Suprapubic skin (tissue), 4 donors: ENCODE data around the gene CELF4. TPM values are rescaled to one million over a fixed set of nuclear protein-coding genes. Genes with fewer than 3 reads are reported as not detected.
A peak's percentile ranks its signal among the peaks of the same experiment; 100 is the strongest.

Source experiments
- DNase-seq, 2 donors: peaks; one replicate each; pipeline ENCODE4 v3.0.0-alpha.2; 2019; ENCODE audit warnings: low spot score in 2 of 2
- H3K27ac ChIP-seq: fragments of 200-600 bp; sonication (generic); one replicate; pipeline ENCODE4 v1.5.1; 2019
- H3K27me3 ChIP-seq: fragments of 200-600 bp; sonication (generic); one replicate; pipeline ENCODE4 v1.5.1; 2019
- H3K36me3 ChIP-seq: fragments of 200-600 bp; sonication (generic); one replicate; pipeline ENCODE4 v1.5.1; 2019
- H3K4me1 ChIP-seq: fragments of 200-600 bp; sonication (generic); one replicate; pipeline ENCODE4 v1.5.1; 2019
- H3K4me3 ChIP-seq: fragments of 200-600 bp; sonication (generic); one replicate; pipeline ENCODE4 v1.5.1; 2019; ENCODE audit warnings: mild to moderate bottlenecking
- H3K9me3 ChIP-seq: fragments of 200-600 bp; sonication (generic); one replicate; pipeline ENCODE4 v1.5.1; 2019
- CTCF ChIP-seq, 2 donors: fragments of 200-600 bp in 1 of 2; fragments of 450-650 bp in 1 of 2; sonication (generic) in 1 of 2; IDR thresholded peaks; one replicate each; pipeline ENCODE4 v1.5.1; 2016 to 2019; ENCODE audit warnings: antibody characterized with exemption in 2 of 2, mild to moderate bottlenecking in 1 of 2, moderate library complexity in 1 of 2
- EP300 ChIP-seq: sonication (generic); formaldehyde crosslinking; IDR thresholded peaks from one replicate; pipeline ENCODE4 v1.6.1; 2017; ENCODE audit warnings: antibody characterized with exemption
- POLR2A ChIP-seq, 2 donors: fragments of 450-650 bp; IDR thresholded peaks; one replicate each; pipeline ENCODE4 v1.6.1; 2017; ENCODE audit warnings: antibody characterized with exemption in 2 of 2, mild to moderate bottlenecking in 2 of 2, moderate library complexity in 2 of 2
- POLR2AphosphoS5 ChIP-seq, 3 donors: sonication (generic); formaldehyde crosslinking; IDR thresholded peaks; one replicate each; pipeline ENCODE4 v1.6.1; 2017; ENCODE audit warnings: antibody characterized with exemption in 3 of 3
- WGBS: methylation state at CpG from one replicate; pipeline ENCODE4 v1.1.5; 2018; 5-methylcytosine and 5-hydroxymethylcytosine counted together
- total RNA-seq, 4 donors: library from RNA; depleted of rRNA; stranded (reverse); fragments of >200 nt; gene quantifications; one replicate each; pipeline ENCODE4 v1.1.0, GENCODE V29; 2016

The CELF4 gene
- total RNA-seq, 4 donors from 2014 or later = not detected

- H3K27ac ChIP-seq = no peak overlapping the region
- H3K9me3 ChIP-seq = no peaks in the 10 kb centered on the region
- H3K4me3 ChIP-seq = no peak overlapping the region
- WGBS = 66% methylated on average over 5 of the region's 5 CpGs
- no peak for DNase-seq
- TF ChIP-seq EP300 = no peak
- no peak for TF ChIP-seq CTCF (IDR thresholded peaks at IDR 0.05)
- TF ChIP-seq POLR2AphosphoS5 (IDR thresholded peaks at IDR 0.05) = no peak
- no peak for TF ChIP-seq POLR2A (IDR thresholded peaks at IDR 0.05)
- H3K4me1 ChIP-seq = peaks cover 11% of the 10 kb centered on the region
- peaks cover 84% of the 10 kb centered on the region for H3K27me3 ChIP-seq
- no peaks in the 10 kb centered on the region for H3K36me3 ChIP-seq
Measured at GRCh38 chr18:37486848-37487247, 78.8 kb downstream of the CELF4 start.

GRCh38 chr18:37484983-37485834, 80.4 kb downstream of the CELF4 start:
- Histone ChIP-seq H3K27me3 (peaks cover 81% of the 10 kb centered on the region), H3K4me3 (peak overlapping the region; percentile 26), H3K9me3 (no peaks in the 10 kb centered on the region), H3K27ac (no peak overlapping the region), H3K36me3 (no peaks in the 10 kb centered on the region), H3K4me1 (peaks cover 11% of the 10 kb centered on the region)
- DNase-seq = no peak
- under 1% methylated on average over 38 of the region's 98 CpGs for WGBS
- TF ChIP-seq CTCF (IDR thresholded peaks at IDR 0.05) (peak in 1 of 2 donors; percentile 24), EP300 (no peak), POLR2AphosphoS5 (IDR thresholded peaks at IDR 0.05) (no peak), POLR2A (IDR thresholded peaks at IDR 0.05) (no peak)

- Histone ChIP-seq H3K36me3 (no peaks in the 10 kb centered on the region), H3K4me3 (no peak overlapping the region), H3K4me1 (peaks cover 11% of the 10 kb centered on the region), H3K9me3 (no peaks in the 10 kb centered on the region), H3K27ac (no peak overlapping the region), H3K27me3 (peaks cover 71% of the 10 kb centered on the region)
- WGBS = 19% methylated on average over 17 of the region's 17 CpGs
- no peak for DNase-seq
- no peak for TF ChIP-seq EP300
- TF ChIP-seq POLR2AphosphoS5 (IDR thresholded peaks at IDR 0.05) = no peak
- no peak for TF ChIP-seq CTCF (IDR thresholded peaks at IDR 0.05)
- TF ChIP-seq POLR2A (IDR thresholded peaks at IDR 0.05) = no peak
Measured at GRCh38 chr18:37483984-37484819, 81.4 kb downstream of the CELF4 start.

GRCh38 chr18:37483221-37483971, 82.2 kb downstream of the CELF4 start:
- no peak for DNase-seq
- no peaks in the 10 kb centered on the region for H3K36me3 ChIP-seq
- TF ChIP-seq POLR2AphosphoS5 (IDR thresholded peaks at IDR 0.05) (no peak), CTCF (IDR thresholded peaks at IDR 0.05) (no peak), EP300 (no peak), POLR2A (IDR thresholded peaks at IDR 0.05) (no peak)
- no peaks in the 10 kb centered on the region for H3K9me3 ChIP-seq
- peaks cover 67% of the 10 kb centered on the region for H3K27me3 ChIP-seq
- no peak overlapping the region for H3K27ac ChIP-seq
- 29% methylated on average over 12 of the region's 12 CpGs for WGBS
- peaks cover 11% of the 10 kb centered on the region for H3K4me1 ChIP-seq
- H3K4me3 ChIP-seq = no peak overlapping the region
